GM18526 (cell line): Measurements from ENCODE around the gene SMIM41.

Experiments used
- POLR2A ChIP-seq: IDR thresholded peaks from 3 replicates; pipeline ENCODE4 v1.6.1; 2011; ENCODE audit not compliant: insufficient read length; ENCODE audit errors: extremely low read depth

The SMIM41 gene

GRCh38 chr12:52155048-52155868 lies 75.8 kb downstream of the SMIM41 start:
- no peak for TF ChIP-seq POLR2A

- no peak for TF ChIP-seq POLR2A
These were observed 76.8 kb downstream of the SMIM41 start for GRCh38 chr12:52156311-52156710.

GRCh38 chr12:52156757-52157565 lies 77.5 kb downstream of the SMIM41 start:
- TF ChIP-seq POLR2A: no peak

GRCh38 chr12:52157566-52158150 lies 78.2 kb downstream of the SMIM41 start:
- TF ChIP-seq POLR2A: no peak
